ENCODE results near the gene HS6ST2.

HS6ST2 gene

DNA sequence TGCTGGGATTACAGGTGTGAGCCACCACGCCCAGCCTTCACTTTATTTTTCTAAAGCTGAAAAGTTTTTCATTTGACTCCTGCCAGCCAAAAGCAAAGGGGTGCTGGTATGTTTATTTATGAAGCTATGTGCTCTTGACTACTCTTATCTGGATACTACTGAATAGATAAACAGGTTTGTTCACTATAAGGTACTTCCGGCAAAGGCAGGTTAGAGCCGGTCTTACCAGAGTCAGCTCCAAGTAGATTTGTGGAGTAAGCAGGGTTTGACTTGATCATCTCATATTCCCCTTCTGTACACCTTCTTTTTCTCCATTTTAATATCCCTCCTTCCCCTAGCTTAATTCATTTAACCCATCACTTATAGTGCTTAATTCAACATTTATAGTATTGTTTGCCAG lies 294.2 kb downstream of the HS6ST2 start:
- TF ChIP-seq SIN3A (IDR thresholded peaks at IDR 0.05; ENCODE audit: borderline replicate concordance, insufficient read depth, low read length) (no peak), FOXP2 (optimal IDR thresholded peaks at IDR 0.05; ENCODE audit: borderline replicate concordance, extremely low read depth, extremely low read length, insufficient read depth) (no peak), TAF1 (IDR thresholded peaks at IDR 0.05; ENCODE audit: borderline replicate concordance, insufficient read depth, low read length) (no peak), POLR2AphosphoS5 (IDR thresholded peaks at IDR 0.05; ENCODE audit: low read depth, low read length) (no peak)
- TF ChIP-seq, protein P1, sequence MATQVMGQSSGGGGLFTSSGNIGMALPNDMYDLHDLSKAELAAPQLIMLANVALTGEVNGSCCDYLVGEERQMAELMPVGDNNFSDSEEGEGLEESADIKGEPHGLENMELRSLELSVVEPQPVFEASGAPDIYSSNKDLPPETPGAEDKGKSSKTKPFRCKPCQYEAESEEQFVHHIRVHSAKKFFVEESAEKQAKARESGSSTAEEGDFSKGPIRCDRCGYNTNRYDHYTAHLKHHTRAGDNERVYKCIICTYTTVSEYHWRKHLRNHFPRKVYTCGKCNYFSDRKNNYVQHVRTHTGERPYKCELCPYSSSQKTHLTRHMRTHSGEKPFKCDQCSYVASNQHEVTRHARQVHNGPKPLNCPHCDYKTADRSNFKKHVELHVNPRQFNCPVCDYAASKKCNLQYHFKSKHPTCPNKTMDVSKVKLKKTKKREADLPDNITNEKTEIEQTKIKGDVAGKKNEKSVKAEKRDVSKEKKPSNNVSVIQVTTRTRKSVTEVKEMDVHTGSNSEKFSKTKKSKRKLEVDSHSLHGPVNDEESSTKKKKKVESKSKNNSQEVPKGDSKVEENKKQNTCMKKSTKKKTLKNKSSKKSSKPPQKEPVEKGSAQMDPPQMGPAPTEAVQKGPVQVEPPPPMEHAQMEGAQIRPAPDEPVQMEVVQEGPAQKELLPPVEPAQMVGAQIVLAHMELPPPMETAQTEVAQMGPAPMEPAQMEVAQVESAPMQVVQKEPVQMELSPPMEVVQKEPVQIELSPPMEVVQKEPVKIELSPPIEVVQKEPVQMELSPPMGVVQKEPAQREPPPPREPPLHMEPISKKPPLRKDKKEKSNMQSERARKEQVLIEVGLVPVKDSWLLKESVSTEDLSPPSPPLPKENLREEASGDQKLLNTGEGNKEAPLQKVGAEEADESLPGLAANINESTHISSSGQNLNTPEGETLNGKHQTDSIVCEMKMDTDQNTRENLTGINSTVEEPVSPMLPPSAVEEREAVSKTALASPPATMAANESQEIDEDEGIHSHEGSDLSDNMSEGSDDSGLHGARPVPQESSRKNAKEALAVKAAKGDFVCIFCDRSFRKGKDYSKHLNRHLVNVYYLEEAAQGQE (IDR thresholded peaks at IDR 0.05; ENCODE audit: insufficient read depth in 1 of 2, low read depth in 2 of 2, low read length in 2 of 2) = no peak

DNA sequence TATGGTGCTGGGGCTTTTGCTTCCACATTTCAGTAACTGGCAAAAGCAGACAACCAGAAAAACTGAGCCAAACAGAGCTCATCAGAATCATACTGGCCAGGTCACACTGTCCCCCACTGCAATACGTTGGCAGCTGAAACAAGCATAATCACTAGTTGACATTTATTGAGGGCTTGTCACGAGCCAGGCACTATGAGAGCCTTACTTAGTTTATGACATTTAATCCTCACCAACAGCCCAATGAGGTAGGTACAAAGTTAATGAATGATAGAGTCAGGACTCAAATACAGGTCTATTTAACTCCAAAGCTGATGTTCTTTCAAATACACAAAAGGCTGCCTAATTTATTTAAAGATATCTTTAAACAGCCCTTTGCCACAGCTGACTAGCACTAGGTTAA lies 295.6 kb downstream of the HS6ST2 start:
- TF ChIP-seq, protein P1 (IDR thresholded peaks at IDR 0.05; ENCODE audit: insufficient read depth in 1 of 2, low read depth in 2 of 2, low read length in 2 of 2) = no peak
- TF ChIP-seq TAF1 (IDR thresholded peaks at IDR 0.05; ENCODE audit: borderline replicate concordance, insufficient read depth, low read length) (no peak), FOXP2 (optimal IDR thresholded peaks at IDR 0.05; ENCODE audit: borderline replicate concordance, extremely low read depth, extremely low read length, insufficient read depth) (no peak), SIN3A (IDR thresholded peaks at IDR 0.05; ENCODE audit: borderline replicate concordance, insufficient read depth, low read length) (no peak), POLR2AphosphoS5 (IDR thresholded peaks at IDR 0.05; ENCODE audit: low read depth, low read length) (no peak)

DNA sequence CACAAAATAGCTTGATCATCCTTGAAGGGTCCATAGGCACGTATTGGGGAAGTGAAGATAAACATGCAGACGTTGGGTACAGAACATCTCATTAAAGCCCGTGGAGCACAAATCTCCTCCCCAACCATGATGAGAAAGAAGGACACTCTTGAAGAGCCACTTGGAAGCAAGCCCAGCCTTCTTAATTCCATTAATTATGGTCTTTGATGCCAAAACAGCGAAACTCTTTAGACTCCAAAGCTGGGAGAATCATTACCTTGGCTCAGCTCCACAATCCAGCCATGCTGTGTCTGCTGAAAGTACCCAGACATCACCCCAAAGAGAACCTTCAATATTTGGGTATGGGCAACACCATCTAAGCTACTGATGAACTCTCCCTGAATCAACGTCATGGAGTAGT lies 300.6 kb downstream of the HS6ST2 start:
- no peak for TF ChIP-seq SIN3A (IDR thresholded peaks at IDR 0.05; ENCODE audit: borderline replicate concordance, insufficient read depth, low read length)
- no peak for TF ChIP-seq FOXP2 (optimal IDR thresholded peaks at IDR 0.05; ENCODE audit: borderline replicate concordance, extremely low read depth, extremely low read length, insufficient read depth)
- TF ChIP-seq, protein P1 (IDR thresholded peaks at IDR 0.05; ENCODE audit: insufficient read depth in 1 of 2, low read depth in 2 of 2, low read length in 2 of 2) = no peak
- no peak for TF ChIP-seq TAF1 (IDR thresholded peaks at IDR 0.05; ENCODE audit: borderline replicate concordance, insufficient read depth, low read length)
- no peak for TF ChIP-seq POLR2AphosphoS5 (IDR thresholded peaks at IDR 0.05; ENCODE audit: low read depth, low read length)

DNA sequence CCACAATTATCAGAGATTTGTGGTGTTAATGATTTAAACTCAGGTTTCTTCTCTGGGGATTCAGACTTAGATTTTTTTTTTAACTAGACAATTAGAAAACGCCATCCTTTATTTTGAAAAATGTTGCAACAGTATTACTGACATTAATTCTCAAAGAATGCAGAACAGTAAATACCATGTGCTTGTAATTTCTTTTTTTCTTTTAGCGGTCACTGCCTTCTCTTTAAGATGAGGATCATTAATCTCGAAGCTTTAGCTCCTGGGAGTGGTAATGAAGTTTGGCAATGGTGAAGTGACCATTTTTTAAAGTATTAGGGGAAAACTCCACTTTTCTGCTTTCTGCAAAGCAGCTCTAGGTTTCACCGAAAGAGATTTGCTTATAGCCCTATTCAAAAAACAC lies 305.6 kb downstream of the HS6ST2 start:
- TF ChIP-seq SIN3A (IDR thresholded peaks at IDR 0.05; ENCODE audit: borderline replicate concordance, insufficient read depth, low read length) = no peak
- TF ChIP-seq POLR2AphosphoS5 (IDR thresholded peaks at IDR 0.05; ENCODE audit: low read depth, low read length) = no peak
- no peak for TF ChIP-seq TAF1 (IDR thresholded peaks at IDR 0.05; ENCODE audit: borderline replicate concordance, insufficient read depth, low read length)
- TF ChIP-seq, protein P1 (IDR thresholded peaks at IDR 0.05; ENCODE audit: insufficient read depth in 1 of 2, low read depth in 2 of 2, low read length in 2 of 2) = no peak
- TF ChIP-seq FOXP2 (optimal IDR thresholded peaks at IDR 0.05; ENCODE audit: borderline replicate concordance, extremely low read depth, extremely low read length, insufficient read depth) = no peak

Measured in PFSK-1 (cell line).